HUES6 (cell line): Measurements from ENCODE around the gene SLC27A4.

Source experiments
- H3K27ac ChIP-seq: 2 replicates; pipeline ENCODE4 v1.7.0; 2013; ENCODE audit warnings: low read depth, mild to moderate bottlenecking, low read length, inconsistent platforms
- H3K27me3 ChIP-seq: 2 replicates; pipeline ENCODE4 v1.6.1; 2013; ENCODE audit warnings: low read length; ENCODE audit not compliant: control insufficient read depth, insufficient read depth
- H3K36me3 ChIP-seq: 2 replicates; pipeline ENCODE4 v1.6.1; 2013; ENCODE audit warnings: low read length; ENCODE audit not compliant: control insufficient read depth, insufficient read depth
- H3K4me1 ChIP-seq: 2 replicates; pipeline ENCODE4 v1.6.1; 2013; ENCODE audit warnings: low read length; ENCODE audit not compliant: control insufficient read depth, insufficient read depth
- H3K4me3 ChIP-seq: 2 replicates; pipeline ENCODE4 v1.5.1; 2013; ENCODE audit warnings: low read depth, low read length
- H3K9ac ChIP-seq: one replicate; pipeline ENCODE4 v1.6.1; 2013; ENCODE audit warnings: mild to moderate bottlenecking, low read length
- H3K9me3 ChIP-seq: 2 replicates; pipeline ENCODE4 v1.6.1; 2013; ENCODE audit warnings: low read depth, low read length; ENCODE audit not compliant: control insufficient read depth, insufficient read depth

Gene SLC27A4

GRCh38 chr9:128339761-128340690 is at the start of gene SLC27A4:
SLC27A4 (plus strand) TSS chr9:128340527; CDS start chr9:128343133, 2,606 bp downstream.
- no peaks in the 10 kb centered on the region for H3K9me3 ChIP-seq
- peak within 1 kb of the TSS; percentile 61 for H3K9ac ChIP-seq
- peak within 1 kb of the TSS; percentile 96 for H3K4me3 ChIP-seq
- H3K4me1 ChIP-seq: no peaks in the 10 kb centered on the region
- peaks cover 22% of the 10 kb centered on the region for H3K36me3 ChIP-seq
- H3K27ac ChIP-seq: no peak within 1 kb of the TSS
- H3K27me3 ChIP-seq: no peaks in the 10 kb centered on the region

DNA sequence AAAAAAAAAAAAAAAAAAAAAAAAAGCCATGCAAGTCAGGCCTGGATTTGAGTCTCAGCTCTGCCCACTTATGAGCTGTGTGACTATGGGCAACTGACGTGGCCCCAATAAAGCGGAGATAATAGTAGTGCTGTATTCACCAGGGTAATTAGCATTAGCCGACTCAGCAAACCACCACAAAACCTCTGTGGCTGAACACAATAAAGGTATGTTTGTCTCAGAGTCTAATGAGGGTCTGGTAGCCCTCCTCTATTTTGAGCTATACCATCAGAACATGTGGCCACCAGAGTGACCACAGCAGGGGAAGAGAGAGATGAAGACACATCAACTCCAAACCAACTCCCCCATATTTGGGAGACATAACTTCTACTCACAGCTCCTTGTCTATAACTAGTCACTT is 48.3 kb upstream of the SLC27A4 start:
- no peaks in the 10 kb centered on the region for H3K9me3 ChIP-seq
- no peak overlapping the region for H3K9ac ChIP-seq
- no peak overlapping the region for H3K4me3 ChIP-seq
- peaks cover 15% of the 10 kb centered on the region for H3K36me3 ChIP-seq
- peaks cover 2% of the 10 kb centered on the region; the same call in 1 of the 2 replicates for H3K4me1 ChIP-seq
- H3K27ac ChIP-seq: no peak overlapping the region
- H3K27me3 ChIP-seq: no peaks in the 10 kb centered on the region

DNA sequence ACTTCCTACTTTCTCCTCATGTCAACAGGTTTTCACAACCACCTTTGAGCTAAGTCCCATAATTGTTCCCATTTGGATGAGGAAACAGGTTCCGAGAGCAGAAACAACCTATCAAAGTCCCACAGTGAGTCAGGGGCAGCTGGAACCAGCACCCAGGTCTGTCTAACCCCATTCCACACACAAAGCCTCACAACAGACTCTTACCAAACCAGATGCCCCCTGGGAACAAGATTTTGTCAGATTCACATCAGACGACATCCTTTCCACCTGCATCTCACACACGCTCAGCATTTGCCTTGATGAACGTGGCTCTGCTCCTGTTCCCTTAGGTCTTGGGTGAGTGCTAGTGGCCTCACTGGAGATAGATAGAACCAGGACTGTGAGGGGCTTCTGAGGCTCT is 47.2 kb upstream of the SLC27A4 start:
- Histone ChIP-seq H3K4me1 (peaks cover 2% of the 10 kb centered on the region; the same call in 1 of the 2 replicates), H3K27ac (no peak overlapping the region)

GRCh38 chr9:128294142-128294541 is 46.2 kb upstream of the SLC27A4 start:
- no peaks in the 10 kb centered on the region for H3K27me3 ChIP-seq
- no peaks in the 10 kb centered on the region for H3K36me3 ChIP-seq
- H3K9me3 ChIP-seq: no peaks in the 10 kb centered on the region
- peaks cover 2% of the 10 kb centered on the region; the same call in 1 of the 2 replicates for H3K4me1 ChIP-seq
- no peak overlapping the region for H3K27ac ChIP-seq
- no peak overlapping the region for H3K4me3 ChIP-seq
- no peak overlapping the region for H3K9ac ChIP-seq

More for the DNA sequence above, 47.2 kb upstream of the SLC27A4 start:
- Histone ChIP-seq H3K27me3 (no peaks in the 10 kb centered on the region), H3K9ac (no peak overlapping the region), H3K36me3 (peaks cover 10% of the 10 kb centered on the region), H3K4me3 (no peak overlapping the region), H3K9me3 (no peaks in the 10 kb centered on the region)

- H3K9ac ChIP-seq: no peak overlapping the region
- H3K4me3 ChIP-seq: no peak overlapping the region
- no peaks in the 10 kb centered on the region for H3K36me3 ChIP-seq
- no peaks in the 10 kb centered on the region for H3K27me3 ChIP-seq
- H3K27ac ChIP-seq: no peak overlapping the region
- peaks cover 2% of the 10 kb centered on the region; the same call in 1 of the 2 replicates for H3K4me1 ChIP-seq
- no peaks in the 10 kb centered on the region for H3K9me3 ChIP-seq
These were observed 43.7 kb upstream of the SLC27A4 start for GRCh38 chr9:128296340-128297220.

DNA sequence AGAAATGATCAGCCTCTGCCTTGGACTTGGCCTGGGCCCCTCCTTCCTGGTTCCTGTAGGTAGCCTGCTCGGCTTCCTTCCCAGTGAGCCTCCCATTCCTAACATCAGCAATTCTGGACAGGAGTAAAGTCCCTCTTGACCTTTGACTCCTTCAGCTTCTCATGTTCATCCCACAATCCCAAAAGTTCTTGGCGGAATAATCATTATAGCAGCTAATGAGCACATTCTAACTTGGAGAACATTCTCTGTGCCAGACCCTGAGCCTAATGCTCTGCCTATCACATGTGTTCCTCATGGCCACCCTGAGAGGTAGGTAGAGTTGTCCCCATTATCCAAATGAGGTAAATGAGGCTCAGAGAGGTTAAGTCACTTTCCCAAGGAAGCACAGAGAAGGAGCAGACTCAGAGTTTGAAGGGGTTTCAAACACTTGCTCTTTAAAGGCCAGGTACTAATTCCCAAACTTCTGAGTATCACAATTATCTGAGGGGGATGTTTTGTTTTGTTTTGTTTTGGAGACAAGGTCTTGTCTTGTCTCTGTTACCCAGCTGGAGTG is 43.0 kb upstream of the SLC27A4 start:
- Histone ChIP-seq H3K9ac (no peak overlapping the region), H3K4me3 (no peak overlapping the region), H3K4me1 (peaks cover 2% of the 10 kb centered on the region; the same call in 1 of the 2 replicates), H3K27me3 (no peaks in the 10 kb centered on the region), H3K9me3 (no peaks in the 10 kb centered on the region), H3K36me3 (no peaks in the 10 kb centered on the region), H3K27ac (no peak overlapping the region)

DNA sequence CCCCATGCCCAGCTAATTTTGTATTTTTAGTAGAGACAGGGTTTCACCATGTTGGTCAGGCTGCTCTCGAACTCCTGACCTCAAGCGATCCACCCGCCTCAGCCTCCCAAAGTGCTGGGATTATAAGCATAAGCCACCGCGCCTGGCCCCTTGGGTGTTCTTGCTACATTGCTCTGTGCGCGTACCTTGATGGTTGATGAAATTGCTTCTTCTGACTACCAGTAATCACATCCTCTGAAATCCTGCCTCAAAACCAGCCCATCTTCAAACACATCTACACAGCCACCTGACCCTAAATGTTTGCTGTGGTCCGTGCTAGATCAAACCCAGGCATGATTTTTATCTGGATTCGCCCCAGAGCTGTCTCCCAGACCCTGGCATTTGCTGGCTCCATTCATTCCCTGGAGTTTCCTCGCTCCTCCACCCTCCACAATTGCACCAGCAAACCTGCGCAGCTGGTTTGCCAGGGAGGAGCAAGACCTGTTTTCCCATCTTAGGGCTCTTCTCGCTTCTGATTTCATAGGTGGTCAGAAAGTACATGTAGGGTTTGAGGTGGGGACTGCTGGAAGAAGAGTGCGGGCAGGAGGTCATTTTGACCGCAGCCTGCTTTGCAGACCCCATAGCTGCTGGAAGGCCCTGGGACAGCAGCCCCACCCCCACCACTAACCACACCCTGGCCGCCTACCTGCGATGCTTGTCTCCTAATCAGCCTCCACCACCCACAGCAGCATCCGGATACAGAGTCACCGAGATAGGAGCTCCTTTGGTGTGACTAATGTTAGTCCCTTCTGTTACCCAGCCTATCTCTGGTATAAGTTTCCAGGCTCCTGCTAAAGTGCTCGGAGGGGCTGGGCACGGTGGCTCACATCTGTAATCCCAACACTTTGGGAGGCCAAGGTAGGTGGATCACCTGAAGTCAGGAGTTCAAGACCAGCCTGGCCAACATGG is 41.5 kb upstream of the SLC27A4 start:
- Histone ChIP-seq H3K36me3 (no peaks in the 10 kb centered on the region), H3K9me3 (no peaks in the 10 kb centered on the region), H3K4me3 (no peak overlapping the region), H3K4me1 (peaks cover 2% of the 10 kb centered on the region; the same call in 1 of the 2 replicates), H3K27me3 (no peaks in the 10 kb centered on the region), H3K9ac (no peak overlapping the region), H3K27ac (no peak overlapping the region)

DNA sequence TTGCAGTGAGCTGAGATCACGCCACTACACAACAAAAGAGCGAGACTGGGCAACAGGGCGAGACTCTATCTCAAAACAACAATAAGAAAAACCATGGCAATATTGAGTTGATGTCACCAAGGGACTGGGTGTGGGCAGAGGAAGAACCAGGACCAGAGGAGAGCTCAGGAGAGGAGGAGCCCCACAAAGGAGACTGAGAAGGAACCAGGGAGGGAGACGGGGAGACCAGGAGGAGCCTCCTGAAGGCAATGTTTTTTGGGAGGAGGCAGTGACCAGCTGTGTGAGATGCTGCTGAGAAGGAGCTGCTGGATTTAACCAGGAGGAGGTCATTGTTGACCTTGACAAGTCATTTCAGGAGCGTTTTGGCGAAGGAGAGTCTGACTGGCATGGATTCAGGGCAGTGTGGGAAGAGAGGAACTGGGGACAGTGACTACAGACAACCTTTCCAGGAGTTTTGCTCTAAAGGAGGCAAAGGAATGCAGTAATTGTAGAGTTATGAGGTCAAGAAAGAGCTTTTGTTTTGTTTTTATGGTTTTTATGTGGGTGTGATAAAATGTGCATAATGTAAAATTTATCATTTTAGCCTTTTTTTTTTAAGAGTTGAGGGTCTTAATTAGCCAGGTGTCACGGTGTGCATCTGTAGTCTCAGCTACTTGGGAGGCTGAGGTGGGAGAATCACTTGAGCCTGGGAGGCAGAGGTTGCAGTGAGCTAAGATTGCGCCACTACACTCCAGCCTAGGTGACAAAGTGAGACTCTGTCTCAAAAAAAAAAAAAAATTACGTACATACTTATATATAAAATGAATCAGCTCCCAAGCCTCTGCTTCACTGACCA is 36.0 kb upstream of the SLC27A4 start:
- H3K36me3 ChIP-seq: peaks cover 8% of the 10 kb centered on the region
- H3K27me3 ChIP-seq: no peaks in the 10 kb centered on the region
- no peak overlapping the region for H3K9ac ChIP-seq
- H3K4me3 ChIP-seq: no peak overlapping the region
- no peak overlapping the region for H3K27ac ChIP-seq
- H3K9me3 ChIP-seq: no peaks in the 10 kb centered on the region
- no peaks in the 10 kb centered on the region for H3K4me1 ChIP-seq

- Histone ChIP-seq H3K27ac (no peak overlapping the region), H3K4me3 (no peak overlapping the region), H3K36me3 (peaks cover 14% of the 10 kb centered on the region), H3K27me3 (no peaks in the 10 kb centered on the region), H3K9me3 (no peaks in the 10 kb centered on the region), H3K9ac (no peak overlapping the region), H3K4me1 (no peaks in the 10 kb centered on the region)
These were observed 35.4 kb upstream of the SLC27A4 start for GRCh38 chr9:128304971-128305288.
